Esophagus muscularis mucosa (tissue), 4 donors: ENCODE data around the gene PANX2. TPM values are rescaled to one million over a fixed set of nuclear protein-coding genes. Genes with fewer than 3 reads are reported as not detected.

Experiments used
- DNase-seq: peaks from one replicate; pipeline ENCODE4 v3.0.0-alpha.2; 2017; ENCODE audit errors: extremely low spot score
- H3K27ac ChIP-seq, 4 donors: fragments of 200-600 bp; sonication (generic); replicated peaks in 1 of 4; 1 replicate in 3 of 4; 2 replicates in 1 of 4; pipeline ENCODE4 v1.5.1; 2016 to 2019; ENCODE audit warnings: mild to moderate bottlenecking in 1 of 4
- H3K27me3 ChIP-seq, 4 donors: fragments of 200-600 bp; sonication (generic); one replicate each; pipeline versions ENCODE4 v1.5.1 to v1.6.0; 2016 to 2019
- H3K36me3 ChIP-seq, 4 donors: fragments of 200-600 bp; sonication (generic); one replicate each; pipeline ENCODE4 v1.5.1; 2016 to 2019
- H3K4me1 ChIP-seq, 4 donors: fragments of 200-600 bp; sonication (generic); one replicate each; pipeline ENCODE4 v1.5.1; 2016 to 2019
- H3K4me3 ChIP-seq, 4 donors: fragments of 200-600 bp; sonication (generic); 1 replicate in 2 of 4; 2 replicates in 2 of 4; pipeline ENCODE4 v1.5.1; 2016 to 2019; ENCODE audit warnings: mild to moderate bottlenecking in 4 of 4, moderate library complexity in 1 of 4
- H3K9me3 ChIP-seq, 4 donors: fragments of 200-600 bp; sonication (generic); 1 replicate in 3 of 4; 2 replicates in 1 of 4; pipeline ENCODE4 v1.5.1; 2016 to 2019
- CTCF ChIP-seq, 3 experiments: fragments of 200-600 bp in 2 of 3; fragments of 450-650 bp in 1 of 3; sonication (generic) in 2 of 3; IDR thresholded peaks; one replicate each; pipeline ENCODE4 v1.5.1; 2017 to 2019; ENCODE audit warnings: antibody characterized with exemption in 3 of 3, mild to moderate bottlenecking in 2 of 3, moderate library complexity in 1 of 3
- EP300 ChIP-seq: sonication (generic); formaldehyde crosslinking; IDR thresholded peaks from one replicate; pipeline ENCODE4 v1.6.1; 2017; ENCODE audit warnings: antibody characterized with exemption
- POLR2A ChIP-seq: fragments of 450-650 bp; IDR thresholded peaks from one replicate; pipeline ENCODE4 v1.6.1; 2017; ENCODE audit warnings: antibody characterized with exemption, moderate library complexity, mild to moderate bottlenecking, low read depth
- POLR2AphosphoS5 ChIP-seq, 2 donors: sonication (generic); formaldehyde crosslinking; IDR thresholded peaks; one replicate each; pipeline ENCODE4 v1.6.1; 2017; ENCODE audit warnings: antibody characterized with exemption in 2 of 2
- WGBS: methylation state at CpG from one replicate; pipeline ENCODE4 v1.1.5; 2018; 5-methylcytosine and 5-hydroxymethylcytosine counted together
- intact Hi-C: fragments of 100-400 bp; cut with DNase I; formaldehyde crosslinking; loops from one replicate; pipeline ENCODE4 v1.15.1; 2023
- total RNA-seq, 4 donors: library from RNA; depleted of rRNA; stranded (reverse); fragments of >200 nt; gene quantifications; one replicate each; pipeline versions ENCODE4 v1.1.0 to v1.2.1, GENCODE V29; 2016

Gene PANX2
- total RNA-seq, 4 donors from 2014 or later = 0.33 to 1.0 (median 0.56) TPM

DNA sequence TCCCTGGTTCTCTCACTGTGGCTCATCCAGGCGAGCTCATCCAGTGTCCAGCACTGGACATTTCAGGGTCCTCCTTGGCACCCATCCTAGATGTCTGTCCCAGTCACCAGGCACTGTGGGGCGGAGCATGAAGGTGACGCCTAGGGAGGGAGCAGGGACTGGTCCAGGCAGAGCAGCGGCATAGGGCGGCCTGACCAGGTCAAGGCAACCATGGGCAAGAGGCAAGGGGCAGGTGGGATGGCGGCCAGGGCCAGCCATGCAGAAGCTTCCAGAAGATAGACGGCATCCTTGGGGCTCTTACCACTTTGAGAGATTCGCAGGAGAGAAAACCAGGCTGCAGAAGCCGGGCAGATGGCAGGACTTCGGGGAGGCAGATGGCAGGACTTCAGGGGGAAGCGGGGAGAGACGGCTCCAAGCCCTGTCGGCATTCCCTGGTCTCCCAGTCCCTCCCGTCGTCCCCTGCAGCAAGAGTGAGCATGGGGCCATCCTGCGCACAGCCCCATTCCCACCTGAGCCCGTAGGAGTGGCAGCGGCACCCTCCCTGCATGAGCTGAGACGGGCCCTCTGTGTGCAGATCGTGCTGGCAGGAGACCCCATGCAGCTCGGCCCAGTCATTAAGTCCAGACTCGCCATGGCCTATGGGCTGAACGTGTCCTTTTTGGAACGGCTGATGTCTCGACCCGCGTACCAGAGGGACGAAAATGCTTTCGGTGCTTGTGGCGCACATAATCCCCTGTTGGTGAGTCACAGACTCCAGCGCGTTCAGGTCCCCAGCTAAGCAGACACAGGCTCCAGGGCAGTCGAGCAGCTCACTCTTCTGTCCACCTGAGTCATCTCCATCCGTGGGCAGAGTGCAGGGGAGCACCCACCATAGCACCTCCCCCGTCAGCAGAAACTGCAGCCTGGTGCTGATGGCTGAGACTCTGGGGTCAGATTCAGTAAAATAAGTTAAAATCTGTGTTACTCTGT is 20.1 kb upstream of the PANX2 start:
- peaks cover 2 to 16% (median 9%) of the 10 kb centered on the region in 4 donors for H3K4me1 ChIP-seq
- no peaks in the 10 kb centered on the region for H3K9me3 ChIP-seq
- H3K4me3 ChIP-seq = no peak overlapping the region
- H3K27me3 ChIP-seq = peaks cover 0 to 6% (median 0%) of the 10 kb centered on the region in 4 donors
- 96% methylated on average over 14 of the region's 35 CpGs for WGBS
- no peaks in the 10 kb centered on the region for H3K36me3 ChIP-seq
- H3K27ac ChIP-seq = no peak overlapping the region
- DNase-seq = no peak
- intact Hi-C loops = no loop called here
- TF ChIP-seq CTCF (IDR thresholded peaks at IDR 0.05) (no peak), POLR2AphosphoS5 (IDR thresholded peaks at IDR 0.05) (no peak), EP300 (no peak), POLR2A (no peak)

GRCh38 chr22:50151571-50152537 is 18.7 kb upstream of the PANX2 start:
- H3K36me3 ChIP-seq = no peaks in the 10 kb centered on the region
- H3K4me1 ChIP-seq = peaks cover 0 to 9% (median 4%) of the 10 kb centered on the region in 4 donors
- no peak overlapping the region for H3K27ac ChIP-seq
- H3K9me3 ChIP-seq = no peaks in the 10 kb centered on the region
- no peaks in the 10 kb centered on the region for H3K27me3 ChIP-seq
- WGBS = 75% methylated on average over 15 of the region's 33 CpGs
- DNase-seq = no peak
- no peak for TF ChIP-seq CTCF (IDR thresholded peaks at IDR 0.05)
- TF ChIP-seq POLR2A = no peak
- no peak for TF ChIP-seq POLR2AphosphoS5 (IDR thresholded peaks at IDR 0.05)
- TF ChIP-seq EP300 = no peak
- no peak overlapping the region for H3K4me3 ChIP-seq
- intact Hi-C loops = no loop called here

- H3K27me3 ChIP-seq = no peaks in the 10 kb centered on the region
- TF ChIP-seq CTCF (IDR thresholded peaks at IDR 0.05) = no peak
- TF ChIP-seq EP300 = no peak
- no peak for TF ChIP-seq POLR2AphosphoS5 (IDR thresholded peaks at IDR 0.05)
- no peak for TF ChIP-seq POLR2A
- no peak for DNase-seq
- H3K4me3 ChIP-seq = no peak overlapping the region
- 78% methylated on average over 24 of the region's 25 CpGs for WGBS
- no peaks in the 10 kb centered on the region for H3K4me1 ChIP-seq
- H3K9me3 ChIP-seq = no peaks in the 10 kb centered on the region
- H3K36me3 ChIP-seq = no peaks in the 10 kb centered on the region
- intact Hi-C loops = no loop called here
- no peak overlapping the region for H3K27ac ChIP-seq
These were observed 17.3 kb upstream of the PANX2 start for GRCh38 chr22:50153056-50153755.

- WGBS = 94% methylated on average over 7 of the region's 7 CpGs
- intact Hi-C loops = no loop called here
- Histone ChIP-seq H3K27me3 (no peaks in the 10 kb centered on the region), H3K36me3 (no peaks in the 10 kb centered on the region), H3K4me3 (no peak overlapping the region), H3K27ac (no peak overlapping the region), H3K9me3 (no peaks in the 10 kb centered on the region), H3K4me1 (no peaks in the 10 kb centered on the region)
- TF ChIP-seq CTCF (IDR thresholded peaks at IDR 0.05) = no peak
- TF ChIP-seq POLR2AphosphoS5 (IDR thresholded peaks at IDR 0.05) = no peak
- no peak for TF ChIP-seq EP300
- TF ChIP-seq POLR2A = no peak
- DNase-seq = no peak
These were observed 16.8 kb upstream of the PANX2 start for GRCh38 chr22:50153756-50154140.
